HG03354 (cell line): ENCODE results near the gene PSTPIP1.
A peak's percentile ranks its signal among the peaks of the same experiment; 100 is the strongest.

ENCODE experiments used
- ATAC-seq: cut with Tn5 transposase; IDR thresholded peaks from one replicate; pipeline ENCODE4 v1.9.1; 2021; ENCODE audit warnings: mild to moderate bottlenecking; ENCODE audit not compliant: unreplicated experiment, poor library complexity, severe bottlenecking

PSTPIP1 gene

DNA sequence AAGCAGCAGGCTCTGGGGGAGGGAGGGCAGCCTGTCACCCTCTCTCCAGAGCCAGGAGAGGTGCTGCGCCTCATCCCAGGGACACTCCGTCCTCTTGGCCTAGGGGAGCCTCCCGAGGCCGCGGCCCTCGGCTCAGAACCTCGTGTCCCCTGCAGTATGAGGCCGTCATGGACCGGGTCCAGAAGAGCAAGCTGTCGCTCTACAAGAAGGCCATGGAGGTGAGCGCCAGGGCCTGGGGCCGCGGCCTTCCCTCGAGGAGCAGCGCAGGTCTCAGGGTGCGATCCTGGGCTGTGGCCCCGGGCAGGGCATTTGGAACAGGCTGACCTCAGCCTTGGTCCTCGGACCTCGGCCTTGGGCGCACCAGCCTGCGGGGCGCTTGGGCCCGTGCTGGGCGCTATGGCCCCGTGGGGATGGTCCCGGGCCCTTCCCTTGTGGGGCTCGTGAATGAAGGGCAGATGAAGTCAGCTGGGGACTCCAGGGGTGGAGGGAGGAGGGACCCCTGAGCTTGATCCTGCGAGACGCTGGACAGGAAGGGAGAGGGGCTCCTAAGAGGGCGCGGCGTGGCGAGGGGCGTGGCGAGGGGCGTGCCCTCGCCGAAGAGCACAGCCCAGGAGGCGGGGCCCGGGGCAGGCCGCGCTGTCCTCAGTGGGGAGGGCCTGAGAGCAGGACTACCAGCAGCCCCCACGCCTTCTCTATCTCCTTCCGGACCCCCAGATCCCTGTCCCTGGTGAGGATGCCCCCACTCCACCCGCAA lies 32.9 kb downstream of the PSTPIP1 start:
- no peak for ATAC-seq

DNA sequence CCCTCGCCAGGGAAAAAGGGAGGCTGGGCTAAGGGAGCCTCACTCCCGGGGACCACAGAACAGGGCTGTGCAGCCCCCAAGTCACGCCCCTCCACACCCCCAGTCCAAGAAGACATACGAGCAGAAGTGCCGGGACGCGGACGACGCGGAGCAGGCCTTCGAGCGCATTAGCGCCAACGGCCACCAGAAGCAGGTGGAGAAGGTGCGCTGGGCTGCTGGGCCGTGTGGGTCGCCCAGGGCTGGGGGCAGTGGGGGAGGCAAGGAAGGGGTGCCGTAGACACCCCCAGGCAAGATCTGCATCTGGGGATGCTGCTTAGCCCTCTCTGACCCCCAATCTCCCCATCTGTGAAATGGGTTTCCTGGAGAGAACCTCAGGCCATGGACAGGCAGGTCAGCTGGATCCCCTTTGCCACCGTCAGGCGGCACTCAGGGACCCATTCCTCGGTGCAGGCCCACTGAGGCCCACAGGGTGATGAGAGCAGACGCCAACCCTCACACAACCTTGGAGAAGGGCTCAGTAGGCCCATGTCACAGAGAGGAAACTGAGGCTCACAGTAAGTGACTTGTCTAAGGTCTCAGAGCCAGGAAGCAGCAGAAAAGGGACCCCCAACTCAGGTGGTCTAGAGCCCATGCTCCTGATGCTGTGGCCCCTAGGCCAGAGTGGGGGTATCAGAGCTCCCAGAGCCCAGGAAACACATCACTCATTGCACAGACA lies 33.7 kb downstream of the PSTPIP1 start:
- ATAC-seq: no peak

DNA sequence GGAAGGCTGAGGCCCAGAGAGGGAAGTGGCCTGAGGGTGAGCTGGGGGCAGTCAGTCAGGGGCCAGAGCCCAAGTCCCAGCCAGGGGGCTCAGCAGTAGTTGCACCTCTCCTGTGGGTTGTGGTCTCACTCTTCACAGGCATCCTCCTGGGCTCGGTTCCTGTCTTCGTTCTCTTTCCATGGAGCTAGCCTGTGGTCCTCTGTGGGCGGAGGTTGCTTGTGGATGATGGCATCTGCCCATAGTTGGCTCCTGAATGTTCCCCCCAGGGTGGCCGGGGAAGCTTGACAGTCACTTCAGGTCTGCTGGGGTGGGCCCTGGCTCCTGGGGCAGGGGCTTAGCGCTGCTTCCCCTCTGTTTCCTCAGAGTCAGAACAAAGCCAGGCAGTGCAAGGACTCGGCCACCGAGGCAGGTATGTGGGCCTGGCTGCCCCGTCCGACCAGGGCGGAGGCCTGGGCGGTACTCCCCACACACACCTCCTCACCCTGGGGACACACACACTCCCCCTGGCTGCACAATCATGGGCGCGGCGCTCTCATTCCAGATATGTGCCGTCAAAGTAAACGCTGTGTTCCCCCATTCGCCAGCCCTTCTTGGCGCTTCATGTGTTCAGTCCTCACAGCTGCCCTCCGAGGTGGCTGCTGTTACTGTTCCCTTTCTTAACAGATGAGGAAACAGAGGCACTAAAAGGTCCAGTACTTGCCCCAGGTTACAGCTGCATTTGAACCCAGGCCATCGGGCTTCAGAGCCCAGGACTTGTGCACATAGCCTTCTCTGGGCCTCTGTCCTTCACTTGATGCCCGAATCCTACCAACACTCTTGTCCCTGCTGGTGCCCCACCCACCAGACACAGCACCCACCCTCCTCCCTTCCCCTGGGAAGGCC lies 34.5 kb downstream of the PSTPIP1 start:
- no peak for ATAC-seq

DNA sequence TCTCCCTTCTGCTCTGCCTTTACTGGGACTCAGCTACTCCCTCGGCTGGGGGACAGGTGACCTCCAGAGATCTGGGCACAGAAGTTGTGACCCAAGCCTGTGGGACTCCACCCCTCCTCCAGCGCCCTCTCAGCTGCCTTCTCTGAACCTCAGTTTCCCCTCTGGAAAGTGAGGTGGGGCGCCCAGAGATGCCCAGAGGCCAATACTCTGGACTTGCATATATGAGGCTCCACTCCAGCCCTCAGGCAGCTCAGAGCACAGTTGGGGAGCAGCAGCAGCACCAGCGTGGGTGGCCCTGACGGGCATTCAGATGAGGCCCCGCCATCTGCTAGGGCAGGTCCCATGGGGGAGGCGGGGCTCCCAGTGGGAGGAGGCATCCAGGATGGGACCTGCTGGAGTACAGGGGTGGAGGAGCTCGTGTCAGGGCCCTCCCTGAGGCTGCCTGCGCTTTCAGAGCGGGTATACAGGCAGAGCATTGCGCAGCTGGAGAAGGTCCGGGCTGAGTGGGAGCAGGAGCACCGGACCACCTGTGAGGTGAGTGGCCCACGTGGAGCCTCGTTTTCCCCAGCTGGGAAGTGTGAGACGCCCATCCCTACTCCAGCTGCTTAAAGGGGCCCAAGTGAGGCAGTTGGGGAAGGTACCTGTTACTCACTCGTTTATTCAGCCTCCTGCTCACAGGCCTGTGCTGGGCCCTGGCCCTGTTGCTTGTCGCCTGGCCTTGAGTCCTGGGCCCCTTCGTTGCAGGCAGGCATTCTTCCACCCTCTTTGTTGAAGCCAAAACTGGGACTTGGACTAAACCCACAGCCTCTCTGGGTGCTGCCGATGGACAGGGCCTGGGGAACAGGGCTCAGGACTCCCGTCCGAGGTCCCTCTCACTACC lies 35.4 kb downstream of the PSTPIP1 start:
- ATAC-seq: no peak

DNA sequence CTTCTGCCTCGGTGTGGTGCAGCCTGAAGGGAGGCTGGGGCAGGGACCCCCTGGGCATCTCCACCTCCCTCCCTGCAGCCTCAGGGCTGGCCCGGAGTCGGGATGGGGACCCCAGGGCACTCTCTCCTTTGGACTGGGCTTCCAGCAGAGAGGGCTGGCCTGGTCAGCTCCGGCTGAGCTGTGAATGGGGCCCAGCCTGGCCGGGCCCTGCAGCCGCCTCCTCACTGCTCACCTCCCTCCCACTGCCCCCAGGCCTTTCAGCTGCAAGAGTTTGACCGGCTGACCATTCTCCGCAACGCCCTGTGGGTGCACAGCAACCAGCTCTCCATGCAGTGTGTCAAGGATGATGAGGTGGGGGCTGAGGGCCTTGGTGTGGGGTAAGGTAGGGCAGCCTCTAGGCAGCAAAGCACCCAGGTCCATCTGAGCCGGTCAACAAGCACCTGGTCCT lies 36.0 kb downstream of the PSTPIP1 start:
- ATAC-seq: no peak

DNA sequence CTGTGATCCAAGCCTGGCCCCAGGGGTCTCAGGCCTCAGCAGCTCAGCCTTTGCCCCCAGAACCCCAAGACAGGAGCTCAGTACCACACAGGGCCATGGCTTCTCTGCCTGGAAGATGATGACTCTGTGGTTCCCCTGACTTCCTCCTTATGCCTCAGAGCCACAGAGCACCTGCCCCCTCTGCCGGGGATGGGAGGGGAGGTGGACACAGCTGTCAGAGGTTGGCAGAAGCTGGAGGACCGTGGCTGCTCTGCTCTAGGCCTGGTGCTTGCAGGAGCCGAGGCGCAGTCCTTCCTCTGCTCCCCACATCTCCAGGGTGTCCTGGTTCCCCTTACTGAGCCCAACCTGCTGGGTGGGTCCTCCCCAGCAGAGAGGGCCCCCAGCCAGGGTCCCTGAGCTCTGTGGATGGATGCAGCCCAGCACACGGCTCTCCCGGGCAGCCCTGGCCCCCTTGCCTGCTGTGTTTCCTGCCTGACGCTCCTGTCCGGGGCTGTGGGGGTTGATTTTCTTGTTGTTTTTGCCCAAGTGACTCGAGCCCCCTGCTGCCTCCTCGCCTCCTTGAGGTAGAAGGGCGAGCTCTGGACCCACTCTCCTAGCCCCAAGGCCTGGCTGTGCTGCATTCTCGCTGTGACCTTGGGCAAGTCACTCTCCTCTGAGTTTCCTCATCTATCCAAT lies 36.6 kb downstream of the PSTPIP1 start:
- peak; percentile 77 for ATAC-seq

DNA sequence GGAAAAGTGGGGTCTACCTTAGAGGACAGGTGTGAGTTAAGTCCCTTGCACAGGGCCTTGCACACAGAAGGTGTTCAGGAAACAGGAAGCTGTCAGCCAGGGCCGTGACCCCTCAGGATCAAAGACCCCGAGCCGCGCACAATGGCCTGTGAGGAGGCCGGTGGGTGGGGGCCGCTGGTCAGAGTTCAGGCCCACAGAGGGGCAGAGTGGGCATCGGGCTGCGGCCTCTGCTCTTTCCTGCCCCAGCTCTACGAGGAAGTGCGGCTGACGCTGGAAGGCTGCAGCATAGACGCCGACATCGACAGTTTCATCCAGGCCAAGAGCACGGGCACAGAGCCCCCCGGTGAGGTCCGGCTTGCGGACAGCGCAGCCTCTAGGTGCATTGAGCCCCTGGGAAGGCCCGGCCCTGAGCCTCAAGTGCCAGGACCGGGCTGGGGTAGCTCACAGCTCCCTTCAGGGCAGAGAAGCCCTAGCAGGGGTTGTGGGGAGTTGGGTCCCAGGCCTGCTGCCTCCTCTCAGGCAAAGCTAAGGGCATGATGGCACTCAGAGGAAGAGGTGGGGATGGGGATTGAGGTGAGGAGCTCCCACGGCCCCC lies 37.2 kb downstream of the PSTPIP1 start:
- no peak for ATAC-seq

DNA sequence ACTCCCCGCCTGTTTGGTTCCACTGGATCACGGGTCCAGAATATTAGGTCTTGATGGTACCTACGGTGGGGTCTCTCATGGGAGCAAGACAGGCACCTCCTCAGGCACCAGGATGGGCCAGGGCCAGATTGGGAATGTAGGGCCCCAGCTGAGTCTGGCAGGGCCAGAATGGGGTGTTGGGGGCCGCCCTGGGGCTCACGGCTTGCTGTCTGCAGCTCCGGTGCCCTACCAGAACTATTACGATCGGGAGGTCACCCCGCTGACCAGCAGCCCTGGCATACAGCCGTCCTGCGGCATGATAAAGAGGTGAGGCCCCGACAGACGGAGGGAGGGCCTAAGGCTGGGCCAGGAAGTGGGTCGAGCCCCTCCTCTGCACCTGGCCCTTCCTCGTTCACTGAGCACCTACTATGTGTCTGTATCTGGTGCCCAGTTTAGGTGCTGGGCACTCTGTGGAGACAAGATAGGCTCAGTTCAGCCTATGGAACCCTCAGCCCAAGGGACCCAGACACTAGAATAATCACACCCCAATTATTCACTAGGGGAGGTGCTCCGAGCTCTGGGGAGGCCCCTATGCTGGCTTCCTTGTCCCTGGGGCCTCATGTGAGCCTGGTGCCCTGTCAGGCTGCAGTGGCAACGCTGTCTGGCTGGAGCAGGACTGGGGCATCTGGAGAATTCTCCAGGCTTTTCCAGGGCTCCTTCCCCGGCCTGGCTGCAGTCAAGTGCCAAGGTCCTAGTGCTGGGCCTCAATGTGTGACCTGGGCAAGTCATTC lies 37.9 kb downstream of the PSTPIP1 start:
- no peak for ATAC-seq

DNA sequence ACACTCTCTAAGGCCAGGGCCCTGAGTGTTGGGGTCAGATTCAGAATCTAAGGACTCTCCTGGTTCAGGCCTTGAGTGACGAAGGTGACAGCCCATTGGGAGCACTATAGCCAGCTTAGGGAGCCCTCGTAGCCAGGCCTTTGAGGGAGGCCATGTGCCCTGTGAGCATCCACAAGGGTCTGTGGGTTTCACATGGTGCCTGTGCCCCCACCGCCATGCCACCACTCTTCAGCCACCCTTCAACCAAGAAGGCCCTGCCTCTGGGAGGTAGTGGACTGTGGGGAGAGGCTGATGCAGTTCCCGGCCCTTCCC lies 38.4 kb downstream of the PSTPIP1 start:
- ATAC-seq: no peak

DNA sequence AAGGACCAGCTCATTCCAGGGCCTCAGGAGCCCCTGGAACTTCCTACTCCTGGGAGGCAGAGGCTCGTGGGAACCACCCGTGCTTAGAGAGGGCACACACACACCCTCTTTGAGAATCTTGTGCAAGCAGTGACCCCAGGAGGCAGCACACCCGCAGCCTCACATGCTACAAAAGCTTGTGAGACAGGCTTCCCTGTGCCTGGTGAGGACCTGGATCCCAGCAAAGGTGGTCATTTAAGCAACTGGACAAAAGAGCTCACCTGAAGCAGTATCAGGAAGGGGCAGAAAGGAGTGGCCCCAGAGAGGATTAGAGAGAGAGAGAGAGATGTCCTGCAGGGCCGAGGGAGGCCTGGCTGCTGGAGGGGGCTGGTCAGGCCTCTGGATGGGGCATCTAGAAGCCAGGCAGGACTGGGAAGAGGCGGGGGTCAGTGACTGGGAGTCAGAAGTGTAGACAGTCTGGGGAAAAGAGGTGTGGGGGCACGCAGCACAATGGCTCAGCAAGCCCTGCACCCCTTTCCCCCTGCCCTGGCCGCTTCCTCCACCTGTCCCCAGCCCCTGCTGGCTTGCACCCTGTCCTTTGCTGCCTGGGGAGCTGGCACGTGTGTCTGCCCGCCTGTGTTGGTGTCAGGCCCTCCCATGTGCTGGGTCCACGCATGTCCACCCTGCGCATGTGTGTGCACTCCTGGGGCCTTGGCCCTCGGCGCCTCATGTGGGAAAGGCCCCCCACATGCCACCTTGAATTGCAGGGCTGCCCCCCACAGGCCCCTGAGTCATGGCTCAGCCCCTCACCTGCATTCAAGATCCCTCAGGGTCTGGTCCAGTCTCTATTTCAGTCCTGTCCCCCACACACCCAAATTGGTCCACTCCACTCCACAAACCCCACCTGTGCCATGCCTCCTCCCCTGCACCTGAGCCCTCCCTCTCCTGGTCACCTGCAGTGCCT lies 39.1 kb downstream of the PSTPIP1 start:
- ATAC-seq: no peak

DNA sequence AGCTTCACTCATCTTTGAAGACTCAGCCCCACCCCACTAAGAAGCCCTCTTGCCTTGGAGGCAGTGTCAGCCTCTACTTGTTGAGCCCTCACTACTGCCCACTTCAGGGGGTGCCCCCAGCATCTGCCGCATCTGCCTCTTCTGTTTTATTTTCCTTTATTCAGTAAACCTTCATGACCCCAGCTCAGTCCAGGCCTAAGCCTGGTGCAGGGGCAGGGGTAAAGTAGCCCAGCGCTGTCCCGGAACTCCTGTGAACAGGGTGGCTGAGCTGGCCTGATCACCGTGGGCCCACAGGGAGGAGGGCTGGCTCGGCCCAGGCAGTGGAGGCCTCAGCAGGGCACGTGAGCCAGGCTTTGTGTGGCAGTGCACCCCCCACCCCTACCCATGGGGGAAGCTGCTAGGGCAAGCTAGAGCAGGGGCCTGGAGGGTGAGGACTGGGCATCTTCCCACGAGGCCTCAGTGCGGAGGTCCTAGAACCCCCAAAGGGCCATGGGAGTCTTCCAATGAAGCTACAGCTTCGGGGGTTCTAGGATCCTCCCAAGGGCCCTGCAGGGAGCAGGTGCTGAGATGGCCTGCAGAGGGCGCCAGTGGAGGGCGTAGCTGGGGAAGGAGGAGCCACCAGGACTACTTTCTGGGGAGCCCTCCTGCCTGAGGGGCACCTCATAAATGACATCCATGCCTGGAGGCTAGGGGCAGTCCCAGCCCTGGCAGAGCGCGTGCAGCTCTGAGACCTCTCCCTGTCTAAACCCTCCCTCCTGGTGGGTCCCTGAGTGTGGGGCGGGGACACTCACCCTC lies 40.0 kb downstream of the PSTPIP1 start:
- ATAC-seq: no peak

DNA sequence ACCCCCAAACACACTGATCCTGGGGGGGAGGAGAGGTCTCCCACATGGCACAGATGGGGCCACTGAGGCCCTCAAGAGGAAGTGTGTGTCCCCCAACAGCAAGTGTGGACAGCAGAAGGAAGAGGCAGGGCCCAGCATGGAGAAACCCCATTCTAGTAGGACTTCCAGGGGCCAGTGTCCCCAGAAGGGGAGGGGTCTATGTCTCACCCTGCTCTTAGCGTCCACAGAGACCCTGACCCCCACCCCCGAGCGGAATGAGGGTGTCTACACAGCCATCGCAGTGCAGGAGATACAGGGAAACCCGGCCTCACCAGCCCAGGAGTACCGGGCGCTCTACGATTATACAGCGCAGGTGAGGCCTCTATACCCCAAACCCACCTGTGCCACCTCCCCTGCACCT lies 40.7 kb downstream of the PSTPIP1 start:
- no peak for ATAC-seq

DNA sequence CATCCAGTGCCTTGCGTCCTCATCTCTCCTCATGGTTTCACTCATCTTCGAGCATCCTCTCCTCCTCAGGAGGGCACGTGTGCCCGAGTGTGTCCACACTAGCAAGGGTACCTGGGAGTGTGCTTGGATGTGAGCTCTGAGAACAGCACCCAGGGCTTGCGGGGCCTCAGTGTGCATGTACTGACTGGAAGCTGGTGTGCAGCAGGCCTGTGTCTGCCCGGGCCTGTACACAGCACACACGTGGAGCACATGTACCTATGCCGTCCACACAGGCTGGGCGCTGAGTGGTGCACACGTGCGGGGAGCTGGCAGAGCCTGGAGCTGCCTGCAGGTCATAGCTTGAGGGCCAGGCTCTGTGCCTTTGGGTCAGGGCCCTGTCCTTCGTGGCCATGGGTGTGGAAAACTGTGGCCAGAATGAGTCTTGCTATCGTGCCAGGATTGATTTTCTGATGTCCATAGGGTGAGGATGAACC lies 41.1 kb downstream of the PSTPIP1 start:
- no peak for ATAC-seq

DNA sequence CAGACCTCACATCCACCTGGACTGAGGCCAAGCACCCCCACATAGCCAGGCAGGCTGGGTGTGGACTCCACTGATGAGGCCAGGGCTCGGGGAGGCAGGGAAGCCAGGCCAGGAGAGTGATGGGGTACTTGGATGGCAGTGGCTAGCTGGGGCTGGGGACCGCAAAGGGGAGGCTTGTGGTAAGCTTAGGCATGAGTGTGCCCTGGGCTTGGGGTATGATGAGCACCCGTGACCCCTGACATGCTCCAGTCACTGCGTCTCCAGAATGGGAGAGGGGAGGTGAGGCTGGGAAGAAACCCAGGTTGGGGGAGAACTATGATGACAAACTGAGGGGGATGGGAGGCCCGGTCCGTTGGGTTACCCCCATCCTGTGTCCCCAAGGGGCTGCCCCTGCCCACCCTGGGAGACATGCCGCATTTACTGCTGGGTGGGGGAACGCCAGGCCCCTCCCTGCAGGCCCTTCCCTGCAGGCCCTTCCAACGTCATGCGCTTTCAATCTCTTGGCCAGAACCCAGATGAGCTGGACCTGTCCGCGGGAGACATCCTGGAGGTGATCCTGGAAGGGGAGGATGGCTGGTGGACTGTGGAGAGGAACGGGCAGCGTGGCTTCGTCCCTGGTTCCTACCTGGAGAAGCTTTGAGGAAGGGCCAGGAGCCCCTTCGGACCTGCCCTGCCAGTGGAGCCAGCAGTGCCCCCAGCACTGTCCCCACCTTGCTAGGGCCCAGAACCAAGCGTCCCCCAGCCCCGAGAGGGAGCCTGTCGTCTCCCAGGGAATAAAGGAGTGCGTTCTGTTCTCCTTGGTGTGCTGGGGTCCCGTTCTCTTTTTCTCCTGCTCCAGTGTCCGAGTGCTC lies 41.8 kb downstream of the PSTPIP1 start:
- ATAC-seq: no peak
